KG1 (cell line): Measurements from ENCODE around the gene GPX2.
"Not testable (repeated sequence)": the region's sequence is repeated elsewhere in the genome, so short reads cannot be mapped to it uniquely, and the experiment has no call there.

Experiments
- DNase-seq: peaks from one replicate; lab custom pipeline; 2025; lab: John Stamatoyannopoulos, UW

GPX2 gene

DNA sequence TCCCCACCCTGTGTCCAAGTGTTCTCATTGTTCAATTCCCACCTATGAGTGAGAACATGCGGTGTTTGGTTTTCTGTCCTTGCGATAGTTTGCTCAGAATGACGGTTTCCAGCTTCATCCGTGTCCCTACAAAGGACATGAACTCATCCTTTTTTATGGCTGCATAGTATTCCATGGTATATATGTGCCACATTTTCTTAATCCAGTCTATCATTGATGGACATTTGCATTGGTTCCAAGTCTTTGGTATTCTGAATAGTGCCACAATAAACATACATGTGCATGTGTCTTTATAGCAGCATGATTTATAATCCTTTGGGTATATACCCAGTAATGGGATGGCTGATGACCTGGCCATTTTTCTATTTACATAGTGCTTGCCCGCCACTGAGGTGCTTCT lies 29.1 kb downstream of the GPX2 start:
- DNase-seq, result not testable (repeated sequence)

DNA sequence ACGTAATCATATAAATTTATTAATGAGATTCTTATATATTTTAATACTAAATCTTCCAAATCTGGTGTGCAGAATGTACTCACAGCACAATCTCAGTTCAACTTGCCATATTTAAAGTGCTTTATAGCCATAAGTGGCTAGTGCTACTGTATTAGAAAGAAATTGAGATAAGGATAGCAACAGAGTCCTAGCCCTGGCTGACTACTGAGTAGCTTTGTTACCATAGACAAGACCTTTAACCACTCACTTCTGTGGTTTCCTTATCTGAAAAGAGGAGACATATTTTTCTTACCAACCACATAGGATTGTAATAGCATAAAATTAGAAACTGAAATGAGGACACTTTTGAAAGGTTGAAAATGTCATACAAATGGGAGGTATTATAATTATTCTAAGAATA lies 30.3 kb downstream of the GPX2 start:
- no peak for DNase-seq

DNA sequence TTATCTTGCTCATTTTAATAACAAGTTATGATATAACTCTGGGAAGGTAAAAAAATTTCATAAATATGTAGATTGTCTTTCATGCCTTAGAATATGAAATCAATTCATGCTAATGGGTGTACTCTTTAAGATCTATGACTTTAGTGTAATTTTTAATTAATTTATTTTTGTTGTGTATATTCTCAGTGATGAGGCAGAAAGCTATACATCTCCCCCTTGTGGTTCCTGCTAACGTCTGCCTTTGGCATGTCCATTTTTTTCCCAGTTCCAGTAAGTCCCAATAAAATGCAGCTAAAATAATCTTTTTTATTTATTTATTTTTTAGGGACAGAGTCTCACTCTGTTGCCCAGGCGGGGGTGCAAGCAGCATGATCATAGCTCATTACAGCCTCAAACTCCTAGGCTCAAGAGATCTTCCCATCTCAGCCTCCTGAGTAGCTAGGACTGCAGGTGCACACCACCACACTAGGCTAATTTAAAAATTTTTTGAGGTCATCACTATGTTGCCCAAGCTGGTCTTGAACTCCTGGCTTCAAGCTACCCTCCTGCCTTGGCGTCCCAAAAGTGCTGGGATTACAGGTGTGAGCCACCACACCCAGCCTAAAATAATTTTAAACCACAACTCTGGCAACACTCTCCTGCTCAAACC lies 31.6 kb downstream of the GPX2 start:
- no peak for DNase-seq

- DNase-seq, result no peak
These were observed 36.5 kb downstream of the GPX2 start for GRCh38 chr14:64906022-64906421.

GRCh38 chr14:64899958-64900357 lies 42.6 kb downstream of the GPX2 start:
- no peak for DNase-seq

- DNase-seq, result peak; percentile 47
These were observed 50.6 kb downstream of the GPX2 start for GRCh38 chr14:64891839-64892375.

DNA sequence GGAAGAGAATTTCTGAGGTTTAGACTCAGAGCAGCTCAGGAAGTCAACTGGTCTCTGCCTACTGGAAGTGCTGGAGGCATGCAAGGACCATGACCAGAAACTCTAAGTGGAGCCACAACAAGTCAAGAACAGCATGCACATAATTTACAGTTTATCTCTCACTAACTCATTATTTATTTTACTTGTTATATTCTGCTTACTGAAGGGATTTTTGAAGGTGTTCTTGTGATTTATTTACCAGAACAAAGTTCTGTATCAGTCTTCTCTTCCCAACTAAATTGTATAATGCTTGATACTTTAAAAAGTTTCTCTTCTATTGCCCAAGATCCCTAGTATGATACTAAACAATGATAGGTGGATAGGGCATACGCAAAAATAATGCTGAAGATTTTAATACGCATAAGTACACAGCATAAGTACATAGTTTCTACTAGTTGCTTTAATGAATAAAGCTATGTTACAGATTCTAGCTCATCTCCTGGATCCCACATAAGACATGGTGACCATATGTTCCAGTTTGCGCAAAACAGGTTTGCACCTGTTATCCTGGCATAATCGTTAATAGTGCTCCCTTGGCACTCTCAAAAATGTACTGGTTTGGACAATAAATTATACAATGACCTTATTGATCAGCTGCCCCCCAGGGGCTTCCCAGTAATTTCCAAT lies 51.2 kb downstream of the GPX2 start:
- no peak for DNase-seq

DNA sequence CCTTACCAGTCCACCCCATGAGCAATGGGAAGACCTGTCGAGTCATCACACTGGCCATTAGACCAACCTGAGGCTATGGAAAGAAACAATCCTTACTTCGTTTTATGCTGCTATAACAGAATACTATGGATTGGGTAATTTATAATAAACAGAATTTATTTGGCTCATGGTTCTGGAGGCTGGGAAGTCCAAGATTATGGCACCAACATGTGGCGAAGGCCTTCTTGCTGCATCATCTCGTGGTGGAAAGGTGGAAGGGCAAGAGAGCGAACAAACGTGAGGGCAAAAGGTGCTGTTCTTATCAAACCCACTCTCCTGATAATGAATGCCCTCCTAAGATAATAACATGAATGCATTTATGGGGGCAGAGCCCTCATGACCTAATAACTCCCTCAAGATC lies 53.2 kb downstream of the GPX2 start:
- no peak for DNase-seq
